ENCODE data around the gene NXPH4.

NXPH4 gene

DNA sequence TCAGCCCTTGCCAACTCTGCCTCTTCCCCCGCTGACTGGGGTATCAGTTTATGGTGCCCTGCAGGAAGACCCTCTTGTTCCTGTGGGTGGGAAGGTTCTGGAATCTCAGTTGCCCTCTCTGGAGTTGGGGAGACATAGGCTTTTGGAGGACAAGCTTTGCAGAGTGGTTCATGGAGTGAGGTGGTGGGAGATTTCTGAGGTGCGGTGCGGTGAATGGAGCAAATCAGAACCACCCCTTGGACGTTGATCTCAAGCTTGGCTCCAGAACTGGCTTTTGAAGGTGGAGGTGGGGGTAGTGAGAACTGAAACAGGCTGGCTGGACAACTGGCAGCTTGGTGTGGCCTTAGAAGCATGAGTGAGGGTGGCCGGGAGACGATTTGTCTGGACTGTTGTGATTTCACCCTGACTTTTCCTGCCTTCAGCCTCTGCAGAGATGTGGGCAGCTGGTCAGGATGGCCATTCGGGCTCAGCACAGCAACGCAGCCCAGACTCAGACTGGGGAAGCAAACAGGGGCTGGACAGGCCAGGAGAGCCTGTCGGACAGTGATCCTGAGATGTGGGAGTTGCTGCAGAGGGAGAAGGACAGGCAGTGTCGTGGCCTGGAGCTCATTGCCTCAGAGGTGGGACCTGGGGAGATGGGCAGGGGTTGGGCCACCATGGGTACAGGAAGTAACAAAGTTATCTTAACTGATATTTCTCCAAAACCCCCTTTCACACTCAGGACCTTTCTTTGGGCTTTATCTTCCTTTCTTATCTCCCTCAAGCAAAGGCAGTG is 14.0 kb downstream of the NXPH4 start:
- H3K4me3 ChIP-seq (ENCODE audit: low read length), result peak overlapping the region; percentile 88
- no peaks in the 10 kb centered on the region for H3K27me3 ChIP-seq (ENCODE audit: control insufficient read depth, insufficient read depth, low read length)
- no peaks in the 10 kb centered on the region for H3K9me3 ChIP-seq (replicated peaks; ENCODE audit: low read length)
- peak overlapping the region; percentile 99 for H3K9ac ChIP-seq (ENCODE audit: low read depth, low read length)
- H3K4me1 ChIP-seq (ENCODE audit: control insufficient read depth, insufficient read depth, low read length), result peaks cover 39% of the 10 kb centered on the region
- H3K36me3 ChIP-seq (ENCODE audit: insufficient read depth, low read length), result peaks cover 42% of the 10 kb centered on the region
- peak overlapping the region; percentile 88 for H3K4me2 ChIP-seq (ENCODE audit: low read length)

- Histone ChIP-seq H3K4me2 (ENCODE audit: low read length) (peak overlapping the region; percentile 88), H3K27me3 (ENCODE audit: control insufficient read depth, insufficient read depth, low read length) (no peaks in the 10 kb centered on the region), H3K36me3 (ENCODE audit: insufficient read depth, low read length) (peaks cover 45% of the 10 kb centered on the region), H3K4me3 (ENCODE audit: low read length) (peak overlapping the region; percentile 88), H3K9ac (ENCODE audit: low read depth, low read length) (peak overlapping the region; percentile 99), H3K9me3 (replicated peaks; ENCODE audit: low read length) (no peaks in the 10 kb centered on the region), H3K4me1 (ENCODE audit: control insufficient read depth, insufficient read depth, low read length) (peaks cover 40% of the 10 kb centered on the region)
Measured at GRCh38 chr12:57231276-57232021, 14.9 kb downstream of the NXPH4 start.

DNA sequence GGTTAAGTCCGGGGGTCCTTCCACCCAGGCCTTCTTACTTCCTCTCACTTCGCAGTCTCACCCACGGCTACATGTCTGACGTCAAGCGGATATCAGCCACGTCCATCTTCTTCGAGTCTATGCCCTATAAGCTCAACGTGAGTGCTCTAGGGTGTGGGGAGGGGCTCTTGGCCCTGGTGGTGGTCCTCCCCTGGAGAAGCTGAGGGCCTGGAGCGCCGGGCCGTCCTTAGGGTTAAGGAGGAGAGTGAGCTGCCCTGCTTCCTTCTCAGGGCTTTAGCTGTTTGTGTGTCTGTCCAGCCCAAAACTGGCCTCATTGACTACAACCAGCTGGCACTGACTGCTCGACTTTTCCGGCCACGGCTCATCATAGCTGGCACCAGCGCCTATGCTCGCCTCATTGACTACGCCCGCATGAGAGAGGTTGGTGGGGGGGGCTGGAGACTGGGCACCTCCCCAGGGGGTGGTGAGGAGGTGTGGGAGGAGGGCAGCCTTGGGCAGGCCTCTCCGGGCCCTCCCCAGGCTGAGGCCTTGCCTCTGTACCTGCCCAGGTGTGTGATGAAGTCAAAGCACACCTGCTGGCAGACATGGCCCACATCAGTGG is 15.7 kb downstream of the NXPH4 start:
- Histone ChIP-seq H3K27me3 (ENCODE audit: control insufficient read depth, insufficient read depth, low read length) (no peaks in the 10 kb centered on the region), H3K4me2 (ENCODE audit: low read length) (peak overlapping the region; percentile 88), H3K4me1 (ENCODE audit: control insufficient read depth, insufficient read depth, low read length) (peaks cover 40% of the 10 kb centered on the region), H3K9ac (ENCODE audit: low read depth, low read length) (no peak overlapping the region), H3K36me3 (ENCODE audit: insufficient read depth, low read length) (peaks cover 45% of the 10 kb centered on the region), H3K9me3 (replicated peaks; ENCODE audit: low read length) (no peaks in the 10 kb centered on the region), H3K4me3 (ENCODE audit: low read length) (no peak overlapping the region)

- Histone ChIP-seq H3K4me2 (ENCODE audit: low read length) (no peak overlapping the region), H3K4me3 (ENCODE audit: low read length) (no peak overlapping the region), H3K9ac (ENCODE audit: low read depth, low read length) (no peak overlapping the region), H3K27me3 (ENCODE audit: control insufficient read depth, insufficient read depth, low read length) (no peaks in the 10 kb centered on the region), H3K9me3 (replicated peaks; ENCODE audit: low read length) (no peaks in the 10 kb centered on the region), H3K36me3 (ENCODE audit: insufficient read depth, low read length) (peaks cover 45% of the 10 kb centered on the region), H3K4me1 (ENCODE audit: control insufficient read depth, insufficient read depth, low read length) (peaks cover 49% of the 10 kb centered on the region)
Measured at GRCh38 chr12:57233357-57234232, 17.0 kb downstream of the NXPH4 start.

GRCh38 chr12:57234233-57234570 is 17.6 kb downstream of the NXPH4 start:
- Histone ChIP-seq H3K4me1 (ENCODE audit: control insufficient read depth, insufficient read depth, low read length) (peaks cover 48% of the 10 kb centered on the region), H3K4me3 (ENCODE audit: low read length) (no peak overlapping the region), H3K27me3 (ENCODE audit: control insufficient read depth, insufficient read depth, low read length) (no peaks in the 10 kb centered on the region), H3K4me2 (ENCODE audit: low read length) (no peak overlapping the region), H3K9me3 (replicated peaks; ENCODE audit: low read length) (no peaks in the 10 kb centered on the region), H3K36me3 (ENCODE audit: insufficient read depth, low read length) (peaks cover 45% of the 10 kb centered on the region), H3K9ac (ENCODE audit: low read depth, low read length) (no peak overlapping the region)

GRCh38 chr12:57234571-57235016 is 18.0 kb downstream of the NXPH4 start:
- Histone ChIP-seq H3K9ac (ENCODE audit: low read depth, low read length) (no peak overlapping the region), H3K4me3 (ENCODE audit: low read length) (no peak overlapping the region), H3K9me3 (replicated peaks; ENCODE audit: low read length) (no peaks in the 10 kb centered on the region), H3K27me3 (ENCODE audit: control insufficient read depth, insufficient read depth, low read length) (no peaks in the 10 kb centered on the region), H3K4me2 (ENCODE audit: low read length) (no peak overlapping the region), H3K36me3 (ENCODE audit: insufficient read depth, low read length) (peaks cover 45% of the 10 kb centered on the region), H3K4me1 (ENCODE audit: control insufficient read depth, insufficient read depth, low read length) (peaks cover 50% of the 10 kb centered on the region)

GRCh38 chr12:57235017-57235727 is 18.6 kb downstream of the NXPH4 start:
- H3K27me3 ChIP-seq (ENCODE audit: control insufficient read depth, insufficient read depth, low read length), result no peaks in the 10 kb centered on the region
- peaks cover 56% of the 10 kb centered on the region for H3K4me1 ChIP-seq (ENCODE audit: control insufficient read depth, insufficient read depth, low read length)
- no peak overlapping the region for H3K9ac ChIP-seq (ENCODE audit: low read depth, low read length)

DNA sequence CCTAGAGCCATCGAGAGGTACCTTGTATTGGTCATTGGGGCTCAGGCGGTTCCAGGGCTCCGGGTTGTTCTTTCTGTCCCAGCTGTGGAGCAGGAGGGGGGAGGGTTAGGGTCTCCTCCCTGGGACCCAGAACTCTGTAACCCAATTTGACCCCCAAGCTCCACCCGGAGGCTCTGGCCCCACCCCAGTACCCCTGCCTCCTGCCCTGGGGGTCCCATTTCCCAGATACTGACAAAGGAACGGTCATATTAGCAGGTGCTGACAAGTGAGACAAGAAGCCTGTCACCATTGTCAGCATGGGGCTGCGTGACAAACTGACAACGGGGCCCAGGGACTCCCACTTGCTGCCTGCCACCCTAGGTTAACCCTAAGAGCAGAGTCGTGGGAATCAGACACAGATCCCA is 19.1 kb downstream of the NXPH4 start:
- Histone ChIP-seq H3K4me1 (ENCODE audit: control insufficient read depth, insufficient read depth, low read length) (peaks cover 60% of the 10 kb centered on the region), H3K4me3 (ENCODE audit: low read length) (no peak overlapping the region), H3K9me3 (replicated peaks; ENCODE audit: low read length) (no peaks in the 10 kb centered on the region), H3K27me3 (ENCODE audit: control insufficient read depth, insufficient read depth, low read length) (no peaks in the 10 kb centered on the region), H3K36me3 (ENCODE audit: insufficient read depth, low read length) (peaks cover 45% of the 10 kb centered on the region), H3K9ac (ENCODE audit: low read depth, low read length) (no peak overlapping the region), H3K4me2 (ENCODE audit: low read length) (no peak overlapping the region)

More at GRCh38 chr12:57235017-57235727, 18.6 kb downstream of the NXPH4 start:
- Histone ChIP-seq H3K4me2 (ENCODE audit: low read length) (no peak overlapping the region), H3K9me3 (replicated peaks; ENCODE audit: low read length) (no peaks in the 10 kb centered on the region), H3K4me3 (ENCODE audit: low read length) (no peak overlapping the region), H3K36me3 (ENCODE audit: insufficient read depth, low read length) (peaks cover 45% of the 10 kb centered on the region)

- Histone ChIP-seq H3K27me3 (ENCODE audit: control insufficient read depth, insufficient read depth, low read length) (peaks cover 1% of the 10 kb centered on the region), H3K9ac (ENCODE audit: low read depth, low read length) (no peak overlapping the region), H3K4me3 (ENCODE audit: low read length) (no peak overlapping the region), H3K4me2 (ENCODE audit: low read length) (no peak overlapping the region), H3K4me1 (ENCODE audit: control insufficient read depth, insufficient read depth, low read length) (peaks cover 58% of the 10 kb centered on the region), H3K9me3 (replicated peaks; ENCODE audit: low read length) (no peaks in the 10 kb centered on the region), H3K36me3 (ENCODE audit: insufficient read depth, low read length) (peaks cover 41% of the 10 kb centered on the region)
Measured at GRCh38 chr12:57236201-57236924, 19.8 kb downstream of the NXPH4 start.

DNA sequence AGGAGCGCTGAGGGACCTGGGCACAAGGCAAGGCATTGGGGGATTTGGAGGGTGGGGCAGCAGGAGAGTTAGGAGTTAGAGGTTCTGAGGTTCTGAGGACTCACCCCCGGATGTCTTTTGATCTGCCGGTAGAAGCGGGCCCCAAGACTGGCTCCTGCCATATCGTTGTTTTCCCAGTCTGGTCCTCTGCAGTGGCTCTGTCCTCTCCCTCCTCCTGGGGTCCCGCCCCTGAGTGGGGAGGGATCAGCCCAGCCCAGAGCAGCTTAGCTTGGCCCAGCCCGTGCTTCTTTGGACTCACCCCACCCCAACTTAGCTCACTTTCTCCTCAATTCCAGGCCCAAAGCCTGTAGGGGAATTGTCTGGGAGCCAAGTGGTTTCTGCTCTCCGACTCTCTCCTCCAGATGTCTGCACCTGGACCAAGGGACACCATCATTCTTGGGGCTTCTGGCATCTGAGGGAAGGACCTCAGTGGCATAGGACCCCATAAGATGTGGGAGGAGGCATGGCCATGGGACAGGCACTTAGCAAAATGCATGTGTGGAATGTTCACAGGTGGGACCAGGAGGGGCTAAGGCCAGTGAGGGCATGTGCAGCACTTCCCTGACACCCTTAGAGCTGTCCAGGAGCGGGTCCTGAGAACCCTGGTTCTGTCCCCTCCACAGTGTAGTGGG is 20.5 kb downstream of the NXPH4 start:
- Histone ChIP-seq H3K36me3 (ENCODE audit: insufficient read depth, low read length) (peaks cover 34% of the 10 kb centered on the region), H3K9ac (ENCODE audit: low read depth, low read length) (no peak overlapping the region), H3K4me3 (ENCODE audit: low read length) (no peak overlapping the region), H3K4me2 (ENCODE audit: low read length) (no peak overlapping the region), H3K9me3 (replicated peaks; ENCODE audit: low read length) (no peaks in the 10 kb centered on the region), H3K27me3 (ENCODE audit: control insufficient read depth, insufficient read depth, low read length) (peaks cover 8% of the 10 kb centered on the region), H3K4me1 (ENCODE audit: control insufficient read depth, insufficient read depth, low read length) (peaks cover 58% of the 10 kb centered on the region)
